K562 (cell line): ENCODE measurements around the gene ABCF2. TPM values are rescaled to one million over a fixed set of nuclear protein-coding genes. Genes with fewer than 3 reads are reported as not detected.

ENCODE experiments used
- MGA ChIP-seq: fragments of 450-650 bp; IDR thresholded peaks from 2 replicates; pipeline ENCODE4 v1.6.1; 2016; ENCODE audit warnings: mild to moderate bottlenecking, moderate library complexity
- NR4A1 ChIP-seq, 2 experiments: fragments of 250-450 bp in 1 of 2; fragments of 450-650 bp in 1 of 2; sonication (Bioruptor Pico) in 1 of 2; IDR thresholded peaks; 2 replicates each; pipeline versions ENCODE4 v1.4.0 to v1.6.1; 2016 to 2020; ENCODE audit warnings: mild to moderate bottlenecking in 2 of 2, missing compliant biosample characterization in 1 of 2, missing genetic modification characterization in 1 of 2, moderate library complexity in 1 of 2
- RCOR1 ChIP-seq, 2 experiments: IDR thresholded peaks; 2 replicates each; pipeline ENCODE4 v1.6.1; 2012; ENCODE audit warnings: low read depth in 2 of 2, low read length in 2 of 2, borderline replicate concordance in 1 of 2, improper control_type of control experiment in 1 of 2
- SRF ChIP-seq, 2 experiments: fragments of 250-450, 450-650 bp in 1 of 2; sonication (Bioruptor Pico) in 1 of 2; sonication (generic) in 1 of 2; formaldehyde crosslinking; IDR thresholded peaks; 2 replicates each; pipeline versions ENCODE4 v1.5.0 to v1.5.1; 2020 to 2022; ENCODE audit warnings: mild to moderate bottlenecking in 1 of 2, missing genetic modification reagents in 1 of 2
- ZNF224 ChIP-seq: sonication (generic); formaldehyde crosslinking; IDR thresholded peaks from 2 replicates; pipeline ENCODE4 v1.8.0; 2022; ENCODE audit warnings: mild to moderate bottlenecking, missing genetic modification reagents
- ZNF584 ChIP-seq: fragments of 200-800 bp; sonication (Bioruptor generic); IDR thresholded peaks from 2 replicates; pipeline ENCODE4 v1.6.1; 2016; ENCODE audit warnings: low read depth, mild to moderate bottlenecking, missing genetic modification characterization, missing compliant biosample characterization
- ZNF764 ChIP-seq: fragments of 250-450 bp; sonication (Bioruptor Pico); IDR thresholded peaks from 2 replicates; pipeline ENCODE4 v1.4.0; 2020; ENCODE audit warnings: low read depth, mild to moderate bottlenecking, moderate library complexity
- polyA plus RNA-seq, 8 experiments: library from polyadenylated mRNA; depleted of rRNA in 4 of 8; stranded (reverse) in 5 of 8; unstranded in 3 of 8; fragments of >200 nt; fragmentation: Nextera tagmentation in 2 of 8; fragmentation: Illumina TruSeq in 1 of 8; extraction: Ambion mirVana in 2 of 8; extraction: Trizol in 1 of 8; gene quantifications; 2 replicates each; pipeline versions ENCODE4 v1.2.1 to v1.2.3, GENCODE V29; 2011 to 2014; ENCODE audit warnings: inconsistent platforms in 1 of 8, missing spikeins in 1 of 8
- total RNA-seq, 7 experiments: library from RNA; depleted of rRNA in 6 of 7; stranded (reverse); fragments of >200 nt in 6 of 7; fragmentation: Illumina TruSeq in 2 of 7; extraction: Trizol in 2 of 7; gene quantifications; 2 replicates each; pipeline versions ENCODE4 v1.2.1 to v1.2.3, GENCODE V29; 2011 to 2021; ENCODE audit warnings: low replicate concordance in 1 of 7
- TF ChIP-seq, protein P1 (sequence below): fragments of 250-450 bp; sonication (Bioruptor Pico); IDR thresholded peaks from 2 replicates; pipeline ENCODE4 v1.5.0; 2021
- TF ChIP-seq, protein P2 (sequence below): fragments of 450-650 bp; IDR thresholded peaks from 2 replicates; pipeline ENCODE4 v1.6.1; 2017; ENCODE audit warnings: mild to moderate bottlenecking, moderate library complexity
- TF ChIP-seq, protein P3 (sequence below), 3 experiments: fragments of 200-800 bp in 1 of 3; sonication (Bioruptor generic) in 1 of 3; sonication (generic) in 1 of 3; formaldehyde crosslinking in 1 of 3; IDR thresholded peaks; 2 replicates each; pipeline versions ENCODE4 v1.6.1 to v1.8.0; 2016 to 2022; ENCODE audit warnings: mild to moderate bottlenecking in 2 of 3, missing compliant biosample characterization in 2 of 3, missing genetic modification characterization in 2 of 3, missing genetic modification reagents in 1 of 3

Gene ABCF2
- total and polyA plus RNA-seq, 9 of the 15 experiments (the other 6 are each of a cell fraction or from before 2014, with no cell fraction given), result 62.1 to 224 (median 113) TPM

- no peak for TF ChIP-seq MGA
- TF ChIP-seq ZNF764, result 0 out of 2 replicates have a peak, but pooled peaks have one; percentile 22
- TF ChIP-seq ZNF224 (CRISPR knock-in tag), result no peak
- TF ChIP-seq NR4A1 (CRISPR knock-in tag; IDR thresholded peaks at IDR 0.05), result no peak
- TF ChIP-seq NR4A1 (tag; IDR thresholded peaks at IDR 0.05), result no peak
- TF ChIP-seq, protein P1, sequence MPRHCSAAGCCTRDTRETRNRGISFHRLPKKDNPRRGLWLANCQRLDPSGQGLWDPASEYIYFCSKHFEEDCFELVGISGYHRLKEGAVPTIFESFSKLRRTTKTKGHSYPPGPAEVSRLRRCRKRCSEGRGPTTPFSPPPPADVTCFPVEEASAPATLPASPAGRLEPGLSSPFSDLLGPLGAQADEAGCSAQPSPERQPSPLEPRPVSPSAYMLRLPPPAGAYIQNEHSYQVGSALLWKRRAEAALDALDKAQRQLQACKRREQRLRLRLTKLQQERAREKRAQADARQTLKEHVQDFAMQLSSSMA (CRISPR knock-in tag), result no peak
- TF ChIP-seq ZNF584 (CRISPR knock-in tag), result no peak
- TF ChIP-seq, protein P2, sequence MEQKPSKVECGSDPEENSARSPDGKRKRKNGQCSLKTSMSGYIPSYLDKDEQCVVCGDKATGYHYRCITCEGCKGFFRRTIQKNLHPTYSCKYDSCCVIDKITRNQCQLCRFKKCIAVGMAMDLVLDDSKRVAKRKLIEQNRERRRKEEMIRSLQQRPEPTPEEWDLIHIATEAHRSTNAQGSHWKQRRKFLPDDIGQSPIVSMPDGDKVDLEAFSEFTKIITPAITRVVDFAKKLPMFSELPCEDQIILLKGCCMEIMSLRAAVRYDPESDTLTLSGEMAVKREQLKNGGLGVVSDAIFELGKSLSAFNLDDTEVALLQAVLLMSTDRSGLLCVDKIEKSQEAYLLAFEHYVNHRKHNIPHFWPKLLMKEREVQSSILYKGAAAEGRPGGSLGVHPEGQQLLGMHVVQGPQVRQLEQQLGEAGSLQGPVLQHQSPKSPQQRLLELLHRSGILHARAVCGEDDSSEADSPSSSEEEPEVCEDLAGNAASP, result no peak
- TF ChIP-seq SRF (CRISPR knock-in tag; IDR thresholded peaks at IDR 0.05), result peak in 1 of 2 experiments; percentile 55; a peak in 1 of 4 replicates
- TF ChIP-seq, protein P3, sequence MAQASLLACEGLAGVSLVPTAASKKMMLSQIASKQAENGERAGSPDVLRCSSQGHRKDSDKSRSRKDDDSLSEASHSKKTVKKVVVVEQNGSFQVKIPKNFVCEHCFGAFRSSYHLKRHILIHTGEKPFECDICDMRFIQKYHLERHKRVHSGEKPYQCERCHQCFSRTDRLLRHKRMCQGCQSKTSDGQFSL (CRISPR knock-in tag; IDR thresholded peaks at IDR 0.05), result peak; percentile 78
- TF ChIP-seq, protein P3 (tag; IDR thresholded peaks at IDR 0.05), result no peak
- TF ChIP-seq RCOR1 (IDR thresholded peaks at IDR 0.05; ENCODE audit: borderline replicate concordance in 1 of 2, low read depth in 2 of 2, low read length in 2 of 2), result peak; percentile 67 to 92; a peak in 3 of 4 replicates
Observed at GRCh38 chr7:151172273-151173141, 54.5 kb downstream of the ABCF2 start (continued).
